DND-41 (cell line): Measurements from ENCODE around the gene MDC1.

Experiments
- ATAC-seq: fragments of 200-7000 bp; cut with Tn5 transposase; 3 replicates; pipeline ENCODE4 v1.9.1; 2021; ENCODE audit warnings: low read depth; ENCODE audit not compliant: insufficient read depth
- DNase-seq: peaks from one replicate; pipeline ENCODE4 v3.0.0-alpha.2; 2020
- H2AFZ ChIP-seq: 2 replicates; pipeline ENCODE4 v1.6.0; 2012; ENCODE audit warnings: low read depth, low read length
- H3K27ac ChIP-seq: 2 replicates; pipeline ENCODE4 v1.5.1; 2012; ENCODE audit warnings: low read length, inconsistent platforms
- H3K27me3 ChIP-seq: fragments of 200-600 bp; sonication (generic); 2 replicates; pipeline ENCODE4 v1.6.0; 2012; ENCODE audit warnings: low read length, mild to moderate bottlenecking, inconsistent platforms; ENCODE audit not compliant: insufficient read depth, poor library complexity
- H3K36me3 ChIP-seq: 2 replicates; pipeline ENCODE4 v1.5.1; 2012; ENCODE audit warnings: low read length, inconsistent platforms; ENCODE audit not compliant: insufficient read depth
- H3K4me1 ChIP-seq: 2 replicates; pipeline ENCODE4 v1.5.1; 2012; ENCODE audit warnings: mild to moderate bottlenecking, low read length; ENCODE audit not compliant: insufficient read depth
- H3K4me2 ChIP-seq: 2 replicates; pipeline ENCODE4 v1.6.0; 2012; ENCODE audit warnings: mild to moderate bottlenecking, moderate library complexity, low read length, inconsistent platforms; ENCODE audit not compliant: insufficient read depth
- H3K4me3 ChIP-seq, 2 experiments: fragments of 200-600 bp in 1 of 2; shearing (Covaris generic) in 1 of 2; 2 replicates each; pipeline ENCODE4 v1.5.1; 2012 to 2016; ENCODE audit warnings: inconsistent platforms in 2 of 2, low read length in 2 of 2, mild to moderate bottlenecking in 2 of 2, low read depth in 1 of 2, moderate library complexity in 1 of 2
- H3K79me2 ChIP-seq: 2 replicates; pipeline ENCODE4 v1.6.0; 2012; ENCODE audit warnings: low read length, inconsistent platforms; ENCODE audit not compliant: insufficient read depth
- H3K9ac ChIP-seq: 2 replicates; pipeline ENCODE4 v1.6.0; 2012; ENCODE audit warnings: low read depth, mild to moderate bottlenecking, inconsistent platforms, low read length, moderate library complexity
- H3K9me3 ChIP-seq: 2 replicates; pipeline ENCODE4 v1.5.1; 2012; ENCODE audit warnings: low read length, moderate library complexity, mild to moderate bottlenecking, inconsistent platforms; ENCODE audit not compliant: insufficient read depth, severe bottlenecking
- H4K20me1 ChIP-seq: 2 replicates; pipeline ENCODE4 v1.6.0; 2012; ENCODE audit warnings: low read length; ENCODE audit not compliant: insufficient read depth
- EZH2 ChIP-seq: IDR thresholded peaks from 3 replicates; pipeline ENCODE4 v1.6.1; 2012; ENCODE audit warnings: borderline replicate concordance, low read depth, mild to moderate bottlenecking, moderate library complexity, low read length, inconsistent platforms; ENCODE audit not compliant: severe bottlenecking
- TF ChIP-seq, protein P1 (sequence below): IDR thresholded peaks from 2 replicates; pipeline ENCODE4 v1.5.1; 2012; ENCODE audit warnings: borderline replicate concordance, low read length, moderate library complexity, mild to moderate bottlenecking; ENCODE audit not compliant: poor library complexity, severe bottlenecking; ENCODE audit errors: extremely low read depth

MDC1 gene

DNA sequence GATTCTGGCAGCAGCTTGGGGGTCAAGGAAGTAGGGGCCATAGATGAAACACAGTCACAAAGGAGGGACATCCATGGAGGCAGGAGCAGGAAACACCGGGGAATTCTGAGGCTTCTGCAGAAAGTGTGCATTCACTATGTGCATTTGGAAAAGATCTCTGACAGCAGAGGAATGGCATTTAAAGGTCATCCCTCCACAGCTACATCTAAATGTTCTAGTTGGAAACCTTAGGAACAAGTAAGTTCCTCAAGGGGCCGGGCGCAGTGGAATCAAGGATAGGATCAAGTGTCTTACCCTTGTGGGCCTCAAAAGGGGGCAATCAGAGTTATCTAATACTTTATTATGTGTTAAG is 61.4 kb downstream of the MDC1 start:
- Histone ChIP-seq H2AFZ (no peak overlapping the region), H3K9me3 (no peaks in the 10 kb centered on the region), H3K79me2 (no peaks in the 10 kb centered on the region), H3K4me1 (no peaks in the 10 kb centered on the region), H4K20me1 (no peaks in the 10 kb centered on the region), H3K27me3 (no peaks in the 10 kb centered on the region), H3K27ac (no peak overlapping the region), H3K36me3 (peaks cover 88% of the 10 kb centered on the region), H3K9ac (no peak overlapping the region), H3K4me2 (no peak overlapping the region), H3K4me3 (no peak overlapping the region)
- no peak for TF ChIP-seq EZH2
- TF ChIP-seq, protein P1, sequence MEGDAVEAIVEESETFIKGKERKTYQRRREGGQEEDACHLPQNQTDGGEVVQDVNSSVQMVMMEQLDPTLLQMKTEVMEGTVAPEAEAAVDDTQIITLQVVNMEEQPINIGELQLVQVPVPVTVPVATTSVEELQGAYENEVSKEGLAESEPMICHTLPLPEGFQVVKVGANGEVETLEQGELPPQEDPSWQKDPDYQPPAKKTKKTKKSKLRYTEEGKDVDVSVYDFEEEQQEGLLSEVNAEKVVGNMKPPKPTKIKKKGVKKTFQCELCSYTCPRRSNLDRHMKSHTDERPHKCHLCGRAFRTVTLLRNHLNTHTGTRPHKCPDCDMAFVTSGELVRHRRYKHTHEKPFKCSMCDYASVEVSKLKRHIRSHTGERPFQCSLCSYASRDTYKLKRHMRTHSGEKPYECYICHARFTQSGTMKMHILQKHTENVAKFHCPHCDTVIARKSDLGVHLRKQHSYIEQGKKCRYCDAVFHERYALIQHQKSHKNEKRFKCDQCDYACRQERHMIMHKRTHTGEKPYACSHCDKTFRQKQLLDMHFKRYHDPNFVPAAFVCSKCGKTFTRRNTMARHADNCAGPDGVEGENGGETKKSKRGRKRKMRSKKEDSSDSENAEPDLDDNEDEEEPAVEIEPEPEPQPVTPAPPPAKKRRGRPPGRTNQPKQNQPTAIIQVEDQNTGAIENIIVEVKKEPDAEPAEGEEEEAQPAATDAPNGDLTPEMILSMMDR, result no peak
- ATAC-seq (no peak), DNase-seq (no peak)

DNA sequence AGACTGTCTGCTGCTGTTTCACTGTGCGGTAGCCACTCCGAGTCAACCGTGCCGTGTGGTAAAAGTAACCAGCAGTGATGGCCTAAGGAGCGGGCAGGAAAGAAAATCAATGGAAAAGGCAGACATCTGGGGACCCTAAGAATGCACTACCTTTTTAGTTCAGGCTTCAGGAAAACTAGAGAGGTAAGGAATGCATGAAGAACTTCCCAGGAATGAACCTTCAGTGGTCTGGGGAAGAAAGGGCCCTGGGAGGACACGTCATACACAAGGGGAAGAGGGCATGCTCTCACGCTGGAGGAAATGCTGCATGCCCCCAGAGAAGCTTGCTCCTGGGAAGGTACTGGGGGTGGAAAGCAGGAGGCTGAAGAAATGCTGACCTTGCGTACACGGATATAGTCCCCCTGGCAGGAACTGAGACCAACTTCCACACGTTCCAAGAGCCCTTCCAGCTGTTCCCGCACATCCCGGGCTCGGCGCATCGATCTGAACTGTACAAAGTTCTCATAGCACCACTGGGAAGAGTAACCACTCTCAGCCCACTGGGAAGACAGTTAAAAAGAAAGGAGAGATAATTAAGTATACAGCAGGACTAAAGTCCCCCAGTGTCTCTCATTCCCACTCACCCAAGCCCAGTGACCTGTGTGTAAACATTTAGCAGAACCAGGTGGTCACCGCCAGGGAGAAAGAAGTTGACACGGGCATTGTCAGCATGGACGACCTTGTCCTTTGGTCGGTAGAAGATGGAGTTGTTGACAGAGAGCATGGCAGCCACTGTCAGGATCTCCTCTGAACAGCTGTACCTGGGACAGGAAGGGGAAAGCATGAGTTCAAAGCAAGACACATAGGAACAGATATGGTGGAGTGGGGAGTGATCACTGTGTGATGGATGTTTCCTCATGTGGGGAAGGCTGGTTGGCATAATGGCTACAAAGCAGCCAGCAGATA is 62.0 kb downstream of the MDC1 start:
- H3K27ac ChIP-seq, result no peak overlapping the region
- TF ChIP-seq, protein P1, result no peak
- no peak for TF ChIP-seq EZH2
- no peak for DNase-seq
- no peak overlapping the region for H3K4me2 ChIP-seq
- no peaks in the 10 kb centered on the region for H3K9me3 ChIP-seq
- no peak for ATAC-seq
- no peaks in the 10 kb centered on the region for H4K20me1 ChIP-seq
- no peak overlapping the region for H3K9ac ChIP-seq
- H2AFZ ChIP-seq, result no peak overlapping the region
- H3K27me3 ChIP-seq, result no peaks in the 10 kb centered on the region
- H3K4me3 ChIP-seq, result no peak overlapping the region
- peaks cover 89% of the 10 kb centered on the region for H3K36me3 ChIP-seq
- no peaks in the 10 kb centered on the region for H3K4me1 ChIP-seq
- peaks cover 3% of the 10 kb centered on the region; the same call in 1 of the 2 replicates for H3K79me2 ChIP-seq

DNA sequence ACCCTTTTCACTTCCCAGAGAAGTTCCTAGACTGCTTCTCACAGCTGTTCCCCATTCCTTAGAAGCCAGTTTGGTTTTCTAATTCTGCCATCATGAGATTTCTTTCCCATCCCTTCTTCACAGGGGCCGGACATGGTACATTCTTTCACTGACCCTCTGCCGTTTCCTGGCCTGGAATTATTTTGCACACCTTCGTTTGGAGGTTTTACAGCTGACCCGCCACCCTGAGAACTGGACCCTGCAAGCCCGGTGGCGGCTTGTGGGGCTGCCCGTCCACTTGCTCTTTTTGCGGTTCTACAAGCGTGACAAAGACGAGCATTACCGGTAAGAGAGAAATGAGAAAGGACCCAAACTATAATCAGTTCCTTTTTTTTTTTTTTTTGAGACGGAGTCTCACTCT is 65.9 kb downstream of the MDC1 start:
- H3K4me1 ChIP-seq, result peaks cover 27% of the 10 kb centered on the region
- peaks cover 38% of the 10 kb centered on the region for H3K79me2 ChIP-seq
- H3K4me2 ChIP-seq, result no peak overlapping the region
- H3K9ac ChIP-seq, result no peak overlapping the region
- H3K9me3 ChIP-seq, result no peaks in the 10 kb centered on the region
- TF ChIP-seq EZH2, result no peak
- TF ChIP-seq, protein P1, result no peak
- no peak overlapping the region for H2AFZ ChIP-seq
- no peaks in the 10 kb centered on the region for H3K27me3 ChIP-seq
- no peak for ATAC-seq
- H3K27ac ChIP-seq, result no peak overlapping the region
- H3K4me3 ChIP-seq, result no peak overlapping the region
- no peak for DNase-seq
- peaks cover 65% of the 10 kb centered on the region for H3K36me3 ChIP-seq
- H4K20me1 ChIP-seq, result peaks cover 6% of the 10 kb centered on the region; the same call in 1 of the 2 replicates
